ENCODE results near the gene P2RX7. TPM values are rescaled to one million over a fixed set of nuclear protein-coding genes. Genes with fewer than 3 reads are reported as not detected.
"Not testable (repeated sequence)": the region's sequence is repeated elsewhere in the genome, so short reads cannot be mapped to it uniquely, and the experiment has no call there.

Gene P2RX7
- total RNA-seq, 1 experiment from 2014 or later = not detected

GRCh38 chr12:121227294-121227693, 94.6 kb downstream of the P2RX7 start:
- Mint-ChIP-seq H3K9me3 (ENCODE audit: low read depth, unreplicated experiment) (no peaks in the 10 kb centered on the region), H3K4me3 (ENCODE audit: low read depth, unreplicated experiment) (peak overlapping the region; percentile 16), H3K27ac (ENCODE audit: unreplicated experiment) (peak overlapping the region; percentile 86), H3K4me1 (ENCODE audit: low read depth, unreplicated experiment) (peaks cover 19% of the 10 kb centered on the region), H3K27me3 (ENCODE audit: unreplicated experiment) (no peaks in the 10 kb centered on the region), H3K36me3 (ENCODE audit: insufficient read depth, unreplicated experiment) (peaks cover 31% of the 10 kb centered on the region)
- no TSS peak for BruUV-seq (replicated peaks)
- intact Hi-C loops (cut with micrococcal nuclease; ENCODE audit: unreplicated experiment) = no loop called here
- DNase-seq = peak; percentile 83
- no peak for TF ChIP-seq CTCF (IDR thresholded peaks at IDR 0.05; ENCODE audit: unreplicated experiment)
- CTCF ChIA-PET = interaction anchor here (0.6 to 1.2 kb wide), 5 partner anchors 10 to 1023 kb away, joined by 3 to 6 read pairs (median 4); no protein-coding TSS in a partner anchor

- BruUV-seq (replicated peaks) = no TSS peak
- CTCF ChIA-PET = no interaction called here
- TF ChIP-seq CTCF (IDR thresholded peaks at IDR 0.05; ENCODE audit: unreplicated experiment) = no peak
- peaks cover 26% of the 10 kb centered on the region for H3K36me3 Mint-ChIP-seq (ENCODE audit: insufficient read depth, unreplicated experiment)
- H3K27ac Mint-ChIP-seq (ENCODE audit: unreplicated experiment) = no peak overlapping the region
- no peaks in the 10 kb centered on the region for H3K27me3 Mint-ChIP-seq (ENCODE audit: unreplicated experiment)
- peaks cover 19% of the 10 kb centered on the region for H3K4me1 Mint-ChIP-seq (ENCODE audit: low read depth, unreplicated experiment)
- DNase-seq = no peak
- no peaks in the 10 kb centered on the region for H3K9me3 Mint-ChIP-seq (ENCODE audit: low read depth, unreplicated experiment)
- no peak overlapping the region for H3K4me3 Mint-ChIP-seq (ENCODE audit: low read depth, unreplicated experiment)
- intact Hi-C loops (cut with micrococcal nuclease; ENCODE audit: unreplicated experiment) = no loop called here
These were observed 96.4 kb downstream of the P2RX7 start for GRCh38 chr12:121228919-121229665.

GRCh38 chr12:121229826-121230537, 97.3 kb downstream of the P2RX7 start:
- H3K4me3 Mint-ChIP-seq (ENCODE audit: low read depth, unreplicated experiment); H3K9me3 Mint-ChIP-seq (ENCODE audit: low read depth, unreplicated experiment); CTCF ChIA-PET; BruUV-seq (replicated peaks); H3K27ac Mint-ChIP-seq (ENCODE audit: unreplicated experiment); H3K27me3 Mint-ChIP-seq (ENCODE audit: unreplicated experiment); intact Hi-C loops (cut with micrococcal nuclease; ENCODE audit: unreplicated experiment): not testable (repeated sequence)
- DNase-seq = peak; percentile 89
- peaks cover 19% of the 10 kb centered on the region for H3K4me1 Mint-ChIP-seq (ENCODE audit: low read depth, unreplicated experiment)
- peaks cover 35% of the 10 kb centered on the region for H3K36me3 Mint-ChIP-seq (ENCODE audit: insufficient read depth, unreplicated experiment)
- peak; percentile 93 for TF ChIP-seq CTCF (IDR thresholded peaks at IDR 0.05; ENCODE audit: unreplicated experiment)

- intact Hi-C loops (cut with micrococcal nuclease; ENCODE audit: unreplicated experiment) = no loop called here
- Mint-ChIP-seq H3K27me3 (ENCODE audit: unreplicated experiment) (no peaks in the 10 kb centered on the region), H3K36me3 (ENCODE audit: insufficient read depth, unreplicated experiment) (peaks cover 39% of the 10 kb centered on the region)
These were observed 97.8 kb downstream of the P2RX7 start for GRCh38 chr12:121230538-121230907.

More at GRCh38 chr12:121230538-121230907, 97.8 kb downstream of the P2RX7 start:
- CTCF ChIA-PET = no interaction called here
- H3K27ac Mint-ChIP-seq (ENCODE audit: unreplicated experiment) = no peak overlapping the region
- TF ChIP-seq CTCF (IDR thresholded peaks at IDR 0.05; ENCODE audit: unreplicated experiment) = no peak
- H3K4me3 Mint-ChIP-seq (ENCODE audit: low read depth, unreplicated experiment) = no peak overlapping the region
- no TSS peak for BruUV-seq (replicated peaks)
- DNase-seq = no peak
- no peaks in the 10 kb centered on the region for H3K9me3 Mint-ChIP-seq (ENCODE audit: low read depth, unreplicated experiment)
- peaks cover 19% of the 10 kb centered on the region for H3K4me1 Mint-ChIP-seq (ENCODE audit: low read depth, unreplicated experiment)

All from Calu3 (cell line).